GM18909 (cell line): ENCODE data around the gene REPIN1.

Source experiments
- ATAC-seq: cut with Tn5 transposase; IDR thresholded peaks from one replicate; pipeline ENCODE4 v1.9.1; 2021; ENCODE audit warnings: mild to moderate bottlenecking; ENCODE audit not compliant: unreplicated experiment, poor library complexity

The REPIN1 gene

DNA sequence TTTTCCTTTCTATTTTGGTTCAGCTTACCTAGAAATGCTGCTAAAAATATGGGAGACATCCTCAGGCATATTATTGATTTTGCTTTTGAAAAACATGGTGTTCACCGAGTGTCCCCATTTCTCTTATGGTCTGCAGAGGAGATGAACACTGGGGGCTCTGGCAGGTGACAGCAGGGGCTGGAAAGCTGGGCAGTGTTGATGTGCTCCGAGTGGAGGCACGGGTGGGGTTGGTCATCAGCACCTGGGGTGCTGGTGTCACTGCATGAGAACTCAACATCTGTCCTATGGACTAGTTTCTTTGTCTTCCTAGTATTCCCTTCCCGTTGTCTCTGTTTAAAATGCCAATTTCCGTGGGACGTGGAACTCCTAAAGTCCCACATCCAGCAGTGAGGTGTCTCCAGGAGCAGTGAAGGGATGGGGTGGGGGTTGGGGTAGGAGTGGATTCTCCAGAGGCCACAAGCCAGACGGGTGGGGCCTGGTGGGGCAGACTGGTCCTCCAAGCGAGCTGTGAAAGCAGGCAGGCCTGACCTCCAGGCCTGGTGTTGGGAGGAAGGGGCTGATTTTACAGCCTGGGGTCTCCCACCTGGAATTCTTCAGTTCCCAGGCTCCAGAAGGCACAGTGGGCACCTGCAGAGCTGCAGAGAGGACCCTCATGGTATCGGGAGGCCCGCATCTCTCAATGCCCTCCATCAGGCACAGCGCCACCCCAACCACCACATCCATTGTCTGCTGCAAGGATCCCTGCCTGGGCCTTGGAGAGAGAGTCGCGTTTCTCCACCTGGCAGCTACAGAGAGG is 35.0 kb downstream of the REPIN1 start:
- ATAC-seq: no peak

GRCh38 chr7:150404172-150404804 is 35.7 kb downstream of the REPIN1 start:
- no peak for ATAC-seq

DNA sequence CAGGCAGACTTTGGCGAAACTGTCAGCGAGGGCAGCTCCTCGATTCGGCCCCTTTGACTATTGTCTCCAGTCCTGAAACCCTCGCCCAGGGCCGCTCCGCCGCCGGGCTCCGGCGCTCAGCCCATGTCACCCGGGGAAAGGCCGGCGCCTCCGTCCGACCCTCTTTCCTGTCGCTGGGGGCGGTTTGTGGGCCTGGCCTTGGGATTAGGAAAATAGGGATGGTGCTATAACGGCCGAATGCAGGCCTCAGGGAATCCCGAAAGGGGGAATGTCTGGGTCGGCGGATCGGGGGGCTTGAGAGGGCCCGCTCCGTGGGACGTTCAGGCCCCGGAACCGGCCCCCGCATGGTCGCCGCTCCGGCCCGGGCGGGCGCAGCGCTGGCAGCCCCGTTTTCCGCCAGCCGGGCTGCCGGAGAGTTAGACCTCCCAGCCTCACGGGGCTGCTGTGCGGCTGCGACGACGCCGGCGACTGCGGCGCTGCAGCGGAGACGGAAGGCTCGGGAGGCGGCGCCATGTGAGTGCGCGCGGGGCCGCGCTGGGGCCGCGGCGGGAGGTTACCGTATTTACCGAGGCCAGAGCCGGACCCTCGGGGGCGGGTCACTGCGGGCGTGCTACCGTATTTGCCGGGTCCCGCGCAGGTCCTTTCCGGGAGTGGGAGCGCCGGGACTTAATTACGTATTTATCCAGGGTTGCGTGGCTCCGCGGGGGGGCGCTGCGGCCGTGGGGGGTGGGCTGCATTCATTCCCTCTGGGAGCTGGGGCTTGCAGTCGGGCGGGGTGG is 36.4 kb downstream of the REPIN1 start:
- ATAC-seq: peak; percentile 57

- no peak for ATAC-seq
Observed at GRCh38 chr7:150405584-150406311, 37.1 kb downstream of the REPIN1 start.

- no peak for ATAC-seq
Observed at GRCh38 chr7:150406312-150406566, 37.6 kb downstream of the REPIN1 start.

GRCh38 chr7:150406567-150407421 is 38.2 kb downstream of the REPIN1 start:
- peak; percentile 68 for ATAC-seq

GRCh38 chr7:150407588-150408392 is 39.2 kb downstream of the REPIN1 start:
- no peak for ATAC-seq

DNA sequence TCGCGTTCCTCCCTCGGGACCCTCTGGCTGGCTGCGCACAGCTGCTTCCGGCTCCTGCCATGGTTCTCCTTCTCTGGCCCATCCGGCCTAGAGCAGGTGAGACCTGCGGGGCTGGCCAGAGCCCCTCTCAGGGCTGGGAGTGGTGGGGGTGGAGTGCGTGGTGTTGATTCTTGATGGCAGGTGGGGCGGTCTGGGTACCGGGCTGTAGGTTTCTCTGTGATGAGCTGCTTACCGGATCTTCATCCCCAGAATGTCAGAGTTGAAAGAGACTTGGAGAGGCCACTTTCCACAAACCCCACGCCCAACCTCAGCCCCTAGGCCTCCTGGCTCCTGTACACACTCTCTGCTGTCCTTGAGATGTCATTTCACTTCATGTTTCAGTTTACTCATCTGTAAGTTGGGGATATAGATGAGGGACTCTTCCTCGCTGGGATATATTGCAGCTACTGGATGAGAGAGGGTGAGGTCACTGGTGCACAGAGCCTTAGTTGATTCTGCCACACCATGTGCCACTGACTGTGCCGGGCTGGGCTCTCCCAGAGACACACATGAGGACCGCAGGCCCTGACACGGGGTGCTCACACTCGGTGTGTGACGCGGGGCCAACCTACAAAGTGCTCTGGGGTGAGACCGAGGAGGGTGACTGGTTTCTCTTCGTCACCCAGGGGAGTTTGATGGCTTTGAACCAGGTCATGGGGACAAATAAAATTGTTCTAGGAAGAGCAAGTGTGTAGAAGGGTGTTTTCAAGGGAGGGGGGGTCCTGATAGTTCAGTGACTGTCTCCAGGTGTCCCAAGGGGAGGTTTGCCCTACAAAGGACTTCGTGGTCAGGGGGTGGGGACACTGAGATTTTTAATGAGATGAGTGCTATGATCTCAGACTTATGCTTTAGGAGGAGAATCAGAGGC is 40.0 kb downstream of the REPIN1 start:
- no peak for ATAC-seq

- no peak for ATAC-seq
Observed at GRCh38 chr7:150409300-150410030, 40.8 kb downstream of the REPIN1 start.

- no peak for ATAC-seq
Observed at GRCh38 chr7:150410131-150410530, 41.5 kb downstream of the REPIN1 start.

GRCh38 chr7:150410680-150411346 is 42.2 kb downstream of the REPIN1 start:
- no peak for ATAC-seq

DNA sequence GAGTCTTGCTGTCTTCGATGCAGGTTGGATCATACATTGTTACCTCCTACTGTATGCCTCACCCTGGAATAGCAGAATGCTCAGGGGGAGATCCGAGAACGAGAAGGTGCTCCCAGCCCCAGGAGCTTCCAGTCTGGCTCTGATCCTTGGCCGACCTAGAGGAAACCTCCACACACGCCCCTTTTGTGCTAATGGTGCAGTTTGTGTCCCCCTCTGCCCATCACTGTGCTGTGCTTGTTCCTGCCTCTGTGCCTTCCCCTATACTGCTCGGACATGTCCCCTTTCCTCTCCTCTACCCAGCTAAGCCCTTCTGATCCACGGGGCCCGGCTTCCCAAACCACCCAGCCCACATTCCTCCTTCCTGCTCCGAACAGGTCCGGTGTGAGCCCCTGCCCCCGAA is 43.0 kb downstream of the REPIN1 start:
- ATAC-seq: no peak

DNA sequence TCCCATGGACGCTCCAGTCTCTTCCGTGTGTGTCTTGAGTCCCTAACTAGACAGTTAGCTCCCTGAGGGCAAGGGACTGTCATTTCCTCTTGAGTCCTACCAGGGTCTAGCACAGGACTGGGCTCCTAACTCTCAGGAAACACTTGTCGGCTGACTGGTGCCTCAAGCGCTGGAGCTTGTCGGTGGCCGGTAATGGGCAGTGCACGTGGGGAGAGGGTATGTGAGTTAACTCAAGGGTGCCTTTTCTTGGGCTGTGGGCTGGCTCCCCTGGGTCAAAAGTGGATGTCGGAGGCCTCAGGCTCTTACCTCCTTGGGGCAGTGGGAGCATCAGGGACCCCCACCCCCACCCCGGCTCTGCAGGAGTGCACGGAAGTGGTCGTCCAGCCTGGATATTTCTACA is 43.4 kb downstream of the REPIN1 start:
- no peak for ATAC-seq

- ATAC-seq: no peak
Observed at GRCh38 chr7:150412518-150413488, 44.2 kb downstream of the REPIN1 start.

- ATAC-seq: no peak
Observed at GRCh38 chr7:150413640-150414081, 45.0 kb downstream of the REPIN1 start.
